Dermis blood vessel endothelial cell (primary cell): Measurements from ENCODE around the gene SPTA1. TPM values are rescaled to one million over a fixed set of nuclear protein-coding genes. Genes with fewer than 3 reads are reported as not detected.

Experiments
- DNase-seq: peaks from one replicate; pipeline ENCODE4 v3.0.0; 2010
- total RNA-seq: library from RNA; depleted of rRNA; stranded (reverse); fragments of >200 nt; gene quantifications from 2 replicates; pipeline ENCODE4 v1.2.3, GENCODE V29; 2014

Gene SPTA1
- total RNA-seq, 1 donor from 2014 or later: 3.1 TPM

- no peak for DNase-seq
These were observed 121.9 kb downstream of the SPTA1 start for GRCh38 chr1:158564608-158565007.

GRCh38 chr1:158563853-158564252 lies 122.7 kb downstream of the SPTA1 start:
- DNase-seq: no peak

Other genes starting within 250 kb of the SPTA1 start
- not detected in 2 replicates for gene OR10K1, start 224.9 kb downstream of the SPTA1 start, total RNA-seq
- not detected in 2 replicates for gene OR10R2, start 214.5 kb downstream of the SPTA1 start, total RNA-seq
- not detected in 2 replicates for gene OR6Y1, start 132.3 kb downstream of the SPTA1 start, total RNA-seq
- gene OR6P1, start 116.1 kb downstream of the SPTA1 start, total RNA-seq: not detected in 2 replicates
- gene OR10X1, start 106.8 kb downstream of the SPTA1 start, total RNA-seq: not detected in 2 replicates
- gene OR10Z1, start 81.4 kb downstream of the SPTA1 start, total RNA-seq: not detected in 2 replicates
- not detected in 2 replicates for gene OR6K2, start 13.9 kb upstream of the SPTA1 start, total RNA-seq
- not detected in 2 replicates for gene OR6K3, start 34.0 kb upstream of the SPTA1 start, total RNA-seq
- not detected in 2 replicates for gene OR6K6, start 68.0 kb upstream of the SPTA1 start, total RNA-seq
- not detected in 2 replicates for gene OR6N1, start 85.5 kb upstream of the SPTA1 start, total RNA-seq
- gene OR6N2, start 94.5 kb upstream of the SPTA1 start, total RNA-seq: not detected in 2 replicates
- gene MNDA, start 144.6 kb upstream of the SPTA1 start, total RNA-seq: not detected in 2 replicates
- not detected in 2 replicates for gene PYHIN1, start 244.8 kb upstream of the SPTA1 start, total RNA-seq